Kidney (tissue), 14 donors: Measurements from ENCODE around the gene ROR2. TPM values are rescaled to one million over a fixed set of nuclear protein-coding genes. Genes with fewer than 3 reads are reported as not detected.
"Not testable (repeated sequence)": the region's sequence is repeated elsewhere in the genome, so short reads cannot be mapped to it uniquely, and the experiment has no call there.

Experiments used
- DNase-seq, 5 donors: peaks; one replicate each; pipeline ENCODE4 v3.0.0-alpha.2; 2013 to 2020
- FAIRE-seq: peaks from 2 replicates; lab custom pipeline; 2012; peaks lifted over from hg19 to GRCh38; lab: Jason Lieb, UNC
- H3K27ac ChIP-seq, 2 donors: one replicate each; pipeline ENCODE4 v1.7.0; 2013; ENCODE audit warnings: low read depth in 2 of 2, low read length in 2 of 2, inconsistent platforms in 1 of 2
- H3K27me3 ChIP-seq: one replicate; pipeline ENCODE4 v1.7.1; 2013; ENCODE audit warnings: low read length, inconsistent platforms; ENCODE audit not compliant: control insufficient read depth, insufficient read depth
- H3K36me3 ChIP-seq, 3 donors: one replicate each; pipeline versions ENCODE4 v1.7.0 to v1.7.1; 2013; ENCODE audit warnings: low read length in 3 of 3, control low read depth in 1 of 3, inconsistent platforms in 1 of 3; ENCODE audit not compliant: insufficient read depth in 3 of 3, control insufficient read depth in 2 of 3
- H3K4me1 ChIP-seq, 3 donors: one replicate each; pipeline versions ENCODE4 v1.7.0 to v1.7.1; 2013; ENCODE audit warnings: low read length in 3 of 3, inconsistent platforms in 1 of 3, low read depth in 1 of 3; ENCODE audit not compliant: control insufficient read depth in 2 of 3, insufficient read depth in 2 of 3
- H3K4me3 ChIP-seq, 3 donors: one replicate each; pipeline versions ENCODE4 v1.7.0 to v1.8.1; 2013; ENCODE audit warnings: low read length in 3 of 3, control low read depth in 1 of 3, inconsistent platforms in 1 of 3
- H3K9ac ChIP-seq, 3 donors: one replicate each; pipeline versions ENCODE4 v1.7.0 to v1.7.1; 2013; ENCODE audit warnings: low read length in 3 of 3, control low read depth in 1 of 3, inconsistent platforms in 1 of 3
- H3K9me3 ChIP-seq, 3 donors: one replicate each; pipeline versions ENCODE4 v1.7.0 to v1.7.1; 2013; ENCODE audit warnings: low read length in 3 of 3, control low read depth in 1 of 3, inconsistent platforms in 1 of 3; ENCODE audit not compliant: control insufficient read depth in 2 of 3, insufficient read depth in 1 of 3
- intact Hi-C: fragments of 100-400 bp; cut with DNase I; formaldehyde crosslinking; loops from one replicate; pipeline ENCODE4 v1.11.1; 2022
- polyA plus RNA-seq: library from polyadenylated mRNA; stranded (reverse); fragments of 350-450 nt; fragmentation: Illumina TruSeq; extraction: RNeasy Lipid Tissue Mini Kit (QIAGEN cat#74804); gene quantifications from one replicate; pipeline ENCODE4 v1.2.3, GENCODE V29; 2014; ENCODE audit warnings: low read depth, low replicate concordance; ENCODE audit not compliant: insufficient read depth
- total RNA-seq: library from RNA; stranded (reverse); fragmentation: NEBNext Ultra II Directional; extraction: Animal tissue kit (Norgen Biotek cat#: 25700); gene quantifications from one replicate; pipeline ENCODE4 v1.2.1, GENCODE V29; 2021
- TF ChIP-seq, protein P1 (sequence below): IDR thresholded peaks from 3 replicates; pipeline ENCODE4 v1.5.1; 2012; ENCODE audit warnings: mild to moderate bottlenecking, moderate library complexity, borderline replicate concordance; ENCODE audit not compliant: insufficient read depth; ENCODE audit errors: extremely low read depth
- donor health status: control.
- donor health status: control.
- donor health status: control.
- donor health status: control.
- donor health status: control.
- donor health status: DM: yes; HTN: yes; CAD: no.
- donor health status: Normal renal cell carcinoma (clear cell type).

The ROR2 gene
- total and polyA plus RNA-seq, 2 donors from 2014 or later, result 1.5 to 5.7 TPM

DNA sequence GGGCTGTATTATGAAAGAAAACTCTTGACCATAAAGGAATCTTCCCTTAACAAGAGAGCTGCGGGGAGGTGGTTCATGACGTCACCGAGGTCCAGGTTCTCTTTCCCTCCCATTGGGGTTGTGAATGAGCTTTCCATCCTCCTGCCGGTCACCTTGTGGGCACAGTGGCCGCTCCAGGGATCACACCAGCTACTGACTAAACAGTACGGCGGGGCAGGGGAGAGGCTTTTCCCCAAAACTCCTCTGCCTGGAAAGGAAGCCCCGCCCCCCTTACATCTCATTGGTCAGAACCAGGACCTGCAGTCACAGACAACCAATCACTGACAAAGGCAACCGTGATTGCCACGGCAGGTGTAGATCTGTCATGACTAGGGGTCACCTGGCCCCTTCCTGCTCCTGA lies 35.6 kb downstream of the ROR2 start:
- H3K4me1 ChIP-seq, result no peaks in the 10 kb centered on the region
- H3K9ac ChIP-seq, result no peak overlapping the region
- intact Hi-C loops, result no loop called here
- peak in 1 of 5 donors; percentile 64 for DNase-seq
- no peaks in the 10 kb centered on the region for H3K9me3 ChIP-seq
- TF ChIP-seq, protein P1, sequence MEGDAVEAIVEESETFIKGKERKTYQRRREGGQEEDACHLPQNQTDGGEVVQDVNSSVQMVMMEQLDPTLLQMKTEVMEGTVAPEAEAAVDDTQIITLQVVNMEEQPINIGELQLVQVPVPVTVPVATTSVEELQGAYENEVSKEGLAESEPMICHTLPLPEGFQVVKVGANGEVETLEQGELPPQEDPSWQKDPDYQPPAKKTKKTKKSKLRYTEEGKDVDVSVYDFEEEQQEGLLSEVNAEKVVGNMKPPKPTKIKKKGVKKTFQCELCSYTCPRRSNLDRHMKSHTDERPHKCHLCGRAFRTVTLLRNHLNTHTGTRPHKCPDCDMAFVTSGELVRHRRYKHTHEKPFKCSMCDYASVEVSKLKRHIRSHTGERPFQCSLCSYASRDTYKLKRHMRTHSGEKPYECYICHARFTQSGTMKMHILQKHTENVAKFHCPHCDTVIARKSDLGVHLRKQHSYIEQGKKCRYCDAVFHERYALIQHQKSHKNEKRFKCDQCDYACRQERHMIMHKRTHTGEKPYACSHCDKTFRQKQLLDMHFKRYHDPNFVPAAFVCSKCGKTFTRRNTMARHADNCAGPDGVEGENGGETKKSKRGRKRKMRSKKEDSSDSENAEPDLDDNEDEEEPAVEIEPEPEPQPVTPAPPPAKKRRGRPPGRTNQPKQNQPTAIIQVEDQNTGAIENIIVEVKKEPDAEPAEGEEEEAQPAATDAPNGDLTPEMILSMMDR, result no peak
- H3K27ac ChIP-seq, result no peak overlapping the region
- no peaks in the 10 kb centered on the region for H3K27me3 ChIP-seq
- no peak overlapping the region for H3K4me3 ChIP-seq
- FAIRE-seq, result no peak
- no peaks in the 10 kb centered on the region for H3K36me3 ChIP-seq

DNA sequence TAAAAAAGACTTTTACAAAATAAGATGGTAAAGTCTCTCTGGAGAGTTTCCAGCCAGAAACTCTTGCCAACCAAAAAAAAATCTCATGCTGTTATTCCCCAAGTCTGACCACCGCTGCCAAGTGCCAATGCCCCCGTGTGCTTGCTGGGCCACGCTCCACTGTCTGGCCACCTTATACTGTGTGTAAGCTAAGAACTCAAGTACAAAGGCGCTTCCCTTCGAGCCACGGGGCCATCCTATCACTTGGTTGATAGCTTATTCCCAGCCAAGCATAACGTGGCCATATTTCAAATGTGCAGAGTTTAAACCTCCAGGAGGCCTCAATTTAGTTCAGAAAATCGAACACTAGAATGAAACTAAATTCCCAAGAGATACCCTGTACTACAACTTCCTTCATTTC lies 36.0 kb downstream of the ROR2 start:
- TF ChIP-seq, protein P1, result no peak
- Histone ChIP-seq H3K27ac (no peak overlapping the region), H3K4me3 (no peak overlapping the region), H3K9ac (no peak overlapping the region), H3K4me1 (no peaks in the 10 kb centered on the region), H3K9me3 (no peaks in the 10 kb centered on the region), H3K36me3 (no peaks in the 10 kb centered on the region), H3K27me3 (no peaks in the 10 kb centered on the region)
- FAIRE-seq, result no peak
- intact Hi-C loops, result no loop called here
- peak in 4 of 5 donors; percentile 52 to 72 (median 62) for DNase-seq

DNA sequence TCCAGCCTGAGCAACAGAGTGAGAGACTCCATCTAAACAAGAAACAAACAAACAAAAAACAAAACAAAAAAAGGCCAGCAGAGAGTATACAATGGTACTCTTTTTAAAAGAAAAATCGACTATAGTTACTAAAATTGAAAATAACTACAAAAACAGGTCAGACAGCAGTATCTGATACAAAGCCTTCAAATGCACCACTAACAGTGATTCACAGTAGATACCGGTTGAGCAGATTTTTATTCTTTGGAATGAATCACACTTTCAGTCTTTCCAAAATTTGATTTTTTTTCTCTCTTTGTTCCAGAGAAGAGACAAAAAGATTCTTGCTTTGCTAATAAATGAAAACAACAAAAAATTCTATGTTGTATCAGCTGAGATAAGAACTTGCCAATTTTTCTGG lies 36.9 kb downstream of the ROR2 start:
- no peaks in the 10 kb centered on the region for H3K27me3 ChIP-seq
- intact Hi-C loops, result no loop called here
- no peak overlapping the region for H3K27ac ChIP-seq
- no peak overlapping the region for H3K4me3 ChIP-seq
- H3K9me3 ChIP-seq, result no peaks in the 10 kb centered on the region
- H3K36me3 ChIP-seq, result no peaks in the 10 kb centered on the region
- FAIRE-seq (no peak), DNase-seq (no peak)
- TF ChIP-seq, protein P1, result no peak
- no peaks in the 10 kb centered on the region for H3K4me1 ChIP-seq
- H3K9ac ChIP-seq, result no peak overlapping the region

GRCh38 chr9:91911657-91912056 lies 38.4 kb downstream of the ROR2 start:
- Histone ChIP-seq H3K9ac (no peak overlapping the region), H3K27me3 (no peaks in the 10 kb centered on the region), H3K4me3 (no peak overlapping the region), H3K9me3 (no peaks in the 10 kb centered on the region), H3K36me3 (no peaks in the 10 kb centered on the region), H3K4me1 (no peaks in the 10 kb centered on the region), H3K27ac (no peak overlapping the region)
- intact Hi-C loops, result no loop called here
- DNase-seq (no peak), FAIRE-seq (no peak)
- TF ChIP-seq, protein P1, result no peak

DNA sequence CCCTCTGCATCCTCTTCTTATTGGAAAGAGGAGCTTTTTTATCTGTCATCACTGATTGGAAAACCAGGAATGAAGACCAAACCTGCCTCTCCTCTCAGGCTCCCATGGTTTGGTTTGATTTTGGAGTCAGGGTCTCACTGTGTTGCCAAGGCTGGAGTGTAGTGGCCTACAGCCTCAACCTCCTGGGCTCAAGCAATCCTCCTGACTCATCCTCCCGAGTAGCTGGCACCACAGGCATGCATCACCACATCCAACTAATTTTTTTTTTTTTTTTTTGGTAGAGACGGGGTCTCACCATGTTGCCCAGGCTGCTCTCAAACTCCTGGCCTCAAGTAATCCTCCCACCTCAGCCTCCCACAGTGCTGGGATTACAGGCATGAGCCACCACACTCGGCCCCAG lies 40.8 kb downstream of the ROR2 start:
- H3K4me1 ChIP-seq, intact Hi-C loops: not testable (repeated sequence)

More for the DNA sequence above, 40.8 kb downstream of the ROR2 start:
- not testable (repeated sequence) for H3K27me3 ChIP-seq, H3K9me3 ChIP-seq, H3K27ac ChIP-seq, H3K9ac ChIP-seq, H3K36me3 ChIP-seq, H3K4me3 ChIP-seq, DNase-seq, FAIRE-seq
